DND-41 (cell line): ENCODE data around the gene POLR2E.

Experiments
- ATAC-seq: fragments of 200-7000 bp; cut with Tn5 transposase; 3 replicates; pipeline ENCODE4 v1.9.1; 2021; ENCODE audit warnings: low read depth; ENCODE audit not compliant: insufficient read depth
- DNase-seq: peaks from one replicate; pipeline ENCODE4 v3.0.0-alpha.2; 2020
- H2AFZ ChIP-seq: 2 replicates; pipeline ENCODE4 v1.6.0; 2012; ENCODE audit warnings: low read depth, low read length
- H3K27ac ChIP-seq: 2 replicates; pipeline ENCODE4 v1.5.1; 2012; ENCODE audit warnings: low read length, inconsistent platforms
- H3K27me3 ChIP-seq: fragments of 200-600 bp; sonication (generic); 2 replicates; pipeline ENCODE4 v1.6.0; 2012; ENCODE audit warnings: low read length, mild to moderate bottlenecking, inconsistent platforms; ENCODE audit not compliant: insufficient read depth, poor library complexity
- H3K36me3 ChIP-seq: 2 replicates; pipeline ENCODE4 v1.5.1; 2012; ENCODE audit warnings: low read length, inconsistent platforms; ENCODE audit not compliant: insufficient read depth
- H3K4me1 ChIP-seq: 2 replicates; pipeline ENCODE4 v1.5.1; 2012; ENCODE audit warnings: mild to moderate bottlenecking, low read length; ENCODE audit not compliant: insufficient read depth
- H3K4me2 ChIP-seq: 2 replicates; pipeline ENCODE4 v1.6.0; 2012; ENCODE audit warnings: mild to moderate bottlenecking, moderate library complexity, low read length, inconsistent platforms; ENCODE audit not compliant: insufficient read depth
- H3K4me3 ChIP-seq, 2 experiments: fragments of 200-600 bp in 1 of 2; shearing (Covaris generic) in 1 of 2; 2 replicates each; pipeline ENCODE4 v1.5.1; 2012 to 2016; ENCODE audit warnings: inconsistent platforms in 2 of 2, low read length in 2 of 2, mild to moderate bottlenecking in 2 of 2, low read depth in 1 of 2, moderate library complexity in 1 of 2
- H3K79me2 ChIP-seq: 2 replicates; pipeline ENCODE4 v1.6.0; 2012; ENCODE audit warnings: low read length, inconsistent platforms; ENCODE audit not compliant: insufficient read depth
- H3K9ac ChIP-seq: 2 replicates; pipeline ENCODE4 v1.6.0; 2012; ENCODE audit warnings: low read depth, mild to moderate bottlenecking, inconsistent platforms, low read length, moderate library complexity
- H3K9me3 ChIP-seq: 2 replicates; pipeline ENCODE4 v1.5.1; 2012; ENCODE audit warnings: low read length, moderate library complexity, mild to moderate bottlenecking, inconsistent platforms; ENCODE audit not compliant: insufficient read depth, severe bottlenecking
- H4K20me1 ChIP-seq: 2 replicates; pipeline ENCODE4 v1.6.0; 2012; ENCODE audit warnings: low read length; ENCODE audit not compliant: insufficient read depth
- CTCF ChIP-seq: IDR thresholded peaks from 2 replicates; pipeline ENCODE4 v1.5.1; 2012; ENCODE audit warnings: borderline replicate concordance, low read length, moderate library complexity, mild to moderate bottlenecking; ENCODE audit not compliant: poor library complexity, severe bottlenecking; ENCODE audit errors: extremely low read depth
- EZH2 ChIP-seq: IDR thresholded peaks from 3 replicates; pipeline ENCODE4 v1.6.1; 2012; ENCODE audit warnings: borderline replicate concordance, low read depth, mild to moderate bottlenecking, moderate library complexity, low read length, inconsistent platforms; ENCODE audit not compliant: severe bottlenecking

POLR2E gene

GRCh38 chr19:1039646-1040475 is 55.3 kb downstream of the POLR2E start, which contains the start of gene ABCA7:
ABCA7 (plus strand) TSS chr19:1040107; CDS start chr19:1041362, 1,255 bp downstream.
- no peaks in the 10 kb centered on the region for H3K9me3 ChIP-seq
- peak within 1 kb of the TSS; percentile 95 for H3K4me2 ChIP-seq
- ATAC-seq (peak; percentile 97), DNase-seq (peak; percentile 99)
- H2AFZ ChIP-seq = peak within 1 kb of the TSS; percentile 75
- H3K4me1 ChIP-seq = peaks cover 48% of the 10 kb centered on the region
- H3K27ac ChIP-seq = peak within 1 kb of the TSS; percentile 54
- H3K9ac ChIP-seq = peak within 1 kb of the TSS; percentile 62
- H3K36me3 ChIP-seq = peaks cover 15% of the 10 kb centered on the region
- H4K20me1 ChIP-seq = peaks cover 8% of the 10 kb centered on the region; the same call in 1 of the 2 replicates
- H3K4me3 ChIP-seq = peak within 1 kb of the TSS; percentile 39 to 79
- no peaks in the 10 kb centered on the region for H3K79me2 ChIP-seq
- H3K27me3 ChIP-seq = no peaks in the 10 kb centered on the region
- TF ChIP-seq EZH2 (no peak), CTCF (peak; percentile 18)

- Histone ChIP-seq H3K9me3 (no peaks in the 10 kb centered on the region), H3K4me1 (peaks cover 48% of the 10 kb centered on the region), H3K36me3 (peaks cover 10% of the 10 kb centered on the region), H3K79me2 (no peaks in the 10 kb centered on the region), H3K9ac (peak overlapping the region; percentile 62), H3K4me3 (peak overlapping the region in 1 of 2 experiments; percentile 79; a peak in 2 of 4 replicates), H3K27me3 (no peaks in the 10 kb centered on the region), H3K4me2 (peak overlapping the region; percentile 95), H4K20me1 (peaks cover 8% of the 10 kb centered on the region; the same call in 1 of the 2 replicates), H3K27ac (peak overlapping the region; percentile 51; the same call in 1 of the 2 replicates), H2AFZ (peak overlapping the region; percentile 75)
- ATAC-seq = no peak
- DNase-seq = no peak
- TF ChIP-seq CTCF (no peak), EZH2 (no peak)
Measured at GRCh38 chr19:1038978-1039645, 56.1 kb downstream of the POLR2E start.

- peak overlapping the region; percentile 68 for H3K27ac ChIP-seq
- TF ChIP-seq CTCF (no peak), EZH2 (no peak)
- peak overlapping the region; percentile 39 for H3K9ac ChIP-seq
- DNase-seq (no peak), ATAC-seq (no peak)
- H3K4me3 ChIP-seq = peak overlapping the region in 1 of 2 experiments; percentile 28; a peak in 2 of 4 replicates
- H4K20me1 ChIP-seq = 0 out of 2 replicates have a peak, but pooled peaks cover 5% of the 10 kb centered on the region
- H3K36me3 ChIP-seq = peaks cover 7% of the 10 kb centered on the region
- H3K4me1 ChIP-seq = peaks cover 48% of the 10 kb centered on the region
- H3K9me3 ChIP-seq = no peaks in the 10 kb centered on the region
- no peaks in the 10 kb centered on the region for H3K27me3 ChIP-seq
- peak overlapping the region; percentile 64 for H2AFZ ChIP-seq
- H3K79me2 ChIP-seq = no peaks in the 10 kb centered on the region
- peak overlapping the region; percentile 57 for H3K4me2 ChIP-seq
Measured at GRCh38 chr19:1037621-1038064, 57.5 kb downstream of the POLR2E start.
